ENCODE measurements around the gene LRATD1. TPM values are rescaled to one million over a fixed set of nuclear protein-coding genes. Genes with fewer than 3 reads are reported as not detected.

LRATD1 gene
- total RNA-seq, 1 experiment from 2014 or later = 0.31 TPM

- Mint-ChIP-seq H3K4me3 (no peak overlapping the region), H3K27me3 (ENCODE audit: low read depth) (no peaks in the 10 kb centered on the region), H3K9me3 (no peaks in the 10 kb centered on the region), H3K36me3 (ENCODE audit: insufficient read depth in 1 of 3, low read depth in 3 of 3) (no peaks in the 10 kb centered on the region), H3K27ac (no peak overlapping the region), H3K4me1 (no peaks in the 10 kb centered on the region; a peak in 2 of 4 replicates)
- H2BK20ac ChIP-seq (ENCODE audit: low read depth, low read length, poor library complexity, severe bottlenecking) = no peak overlapping the region
- WGBS (ENCODE audit: extremely low coverage, insufficient read length, low lambda C conversion rate) = no CpG with 5 or more reads among the region's 2 CpGs
- H3K4me2 ChIP-seq (ENCODE audit: insufficient read depth, insufficient read length, low read length) = no peak overlapping the region
- H3K56ac ChIP-seq (ENCODE audit: insufficient read length, low read depth, low read length) = no peak overlapping the region
- H2BK5ac ChIP-seq (ENCODE audit: insufficient read length, low read length) = no peak overlapping the region
- no peak overlapping the region for H3K18ac ChIP-seq (ENCODE audit: insufficient read length, low read depth, low read length)
- no peak overlapping the region for H3T11ph ChIP-seq (ENCODE audit: low read length)
- H4K91ac ChIP-seq (ENCODE audit: insufficient read length, low read depth, low read length) = no peak overlapping the region
- H3K4ac ChIP-seq (ENCODE audit: low read depth, low read length) = no peak overlapping the region
- no peak overlapping the region for H3K27ac ChIP-seq (ENCODE audit: insufficient read length, low read depth, low read length)
- no peak overlapping the region for H3K9ac ChIP-seq (ENCODE audit: extremely low read depth, insufficient read length, low read length)
- H2BK12ac ChIP-seq (ENCODE audit: insufficient read length, low read depth, low read length) = no peak overlapping the region
- TF ChIP-seq CTCF (conservative IDR thresholded peaks at IDR 0.05) = no peak
- H4K20me1 ChIP-seq (ENCODE audit: control insufficient read depth, insufficient read depth, insufficient read length) = no peaks in the 10 kb centered on the region
- no peaks in the 10 kb centered on the region for H3K4me1 ChIP-seq (ENCODE audit: insufficient read depth, low read length)
- no peaks in the 10 kb centered on the region for H3K79me1 ChIP-seq (ENCODE audit: insufficient read depth, low read depth, low read length, poor library complexity, severe bottlenecking)
- H4K8ac ChIP-seq (replicated peaks; ENCODE audit: insufficient read length, low read depth, low read length) = no peak overlapping the region
- H3K79me2 ChIP-seq (ENCODE audit: insufficient read depth, low read length) = no peaks in the 10 kb centered on the region
- H3K14ac ChIP-seq (ENCODE audit: insufficient read depth, low read length) = no peak overlapping the region
- no peaks in the 10 kb centered on the region for H3K9me3 ChIP-seq (ENCODE audit: control insufficient read depth, low read depth, low read length)
- H2AFZ ChIP-seq (ENCODE audit: low read length) = no peak overlapping the region
- H2AK5ac ChIP-seq (ENCODE audit: insufficient read length, low read length) = no peak overlapping the region
- no peak for DNase-seq
- no peak overlapping the region for H2BK15ac ChIP-seq (ENCODE audit: low read depth, low read length)
- H4K5ac ChIP-seq (ENCODE audit: insufficient read length, low read depth, low read length) = no peak overlapping the region
- no peak overlapping the region for H3K23ac ChIP-seq (ENCODE audit: insufficient read length, low read depth, low read length)
- no peaks in the 10 kb centered on the region for H3K23me2 ChIP-seq (ENCODE audit: insufficient read length, low read depth, low read length, poor library complexity, severe bottlenecking)
- no peak overlapping the region for H2BK120ac ChIP-seq (ENCODE audit: low read depth, low read length, poor library complexity, severe bottlenecking)
- no peaks in the 10 kb centered on the region for H3K27me3 ChIP-seq (ENCODE audit: insufficient read depth, low read length)
Measured at GRCh38 chr2:14608245-14608644, 24.3 kb upstream of the LRATD1 start.

All from H9 (cell line).